SK-N-SH treated with all-trans-retinoic acid at 6 μM for 48 hours (cell line): ENCODE measurements around the gene TGOLN2.
A peak's percentile ranks its signal among the peaks of the same experiment; 100 is the strongest.

Experiments used
- ATAC-seq: fragments of 200-7000 bp; cut with Tn5 transposase; 3 replicates; pipeline ENCODE4 v1.9.1; 2020; ENCODE audit warnings: mild to moderate bottlenecking, moderate library complexity
- BACH2 ChIP-seq: fragments of 250-450 bp; sonication (Bioruptor Pico); IDR thresholded peaks from 2 replicates; pipeline ENCODE4 v1.9.0; 2021; ENCODE audit warnings: mild to moderate bottlenecking, borderline replicate concordance
- CREB5 ChIP-seq: fragments of 250-450 bp; sonication (Bioruptor Pico); IDR thresholded peaks from 2 replicates; pipeline ENCODE4 v1.5.1; 2020; ENCODE audit warnings: low read depth, mild to moderate bottlenecking, moderate library complexity
- CSDC2 ChIP-seq: fragments of 250-450 bp; sonication (Bioruptor Pico); IDR thresholded peaks from 2 replicates; pipeline ENCODE4 v1.5.0; 2020; ENCODE audit warnings: mild to moderate bottlenecking, moderate library complexity
- CSRNP3 ChIP-seq: fragments of 250-450 bp; sonication (Bioruptor Pico); IDR thresholded peaks from 2 replicates; pipeline ENCODE4 v1.5.1; 2021; ENCODE audit warnings: mild to moderate bottlenecking, moderate library complexity
- ESRRG ChIP-seq: fragments of 250-450 bp; sonication (Bioruptor Pico); IDR thresholded peaks from 2 replicates; pipeline ENCODE4 v1.6.1; 2021; ENCODE audit warnings: mild to moderate bottlenecking
- GLIS3 ChIP-seq: fragments of 250-450 bp; sonication (Bioruptor Pico); IDR thresholded peaks from 2 replicates; pipeline ENCODE4 v1.5.0; 2020; ENCODE audit warnings: mild to moderate bottlenecking, moderate library complexity
- ISL1 ChIP-seq: fragments of 250-450 bp; sonication (Bioruptor Pico); IDR thresholded peaks from 2 replicates; pipeline ENCODE4 v2.1.2; 2022; ENCODE audit warnings: mild to moderate bottlenecking, moderate library complexity
- OSR1 ChIP-seq: fragments of 250-450 bp; sonication (Bioruptor Pico); IDR thresholded peaks from 2 replicates; pipeline ENCODE4 v1.8.0; 2022; ENCODE audit warnings: moderate library complexity, mild to moderate bottlenecking, inconsistent platforms
- PATZ1 ChIP-seq: fragments of 250-450 bp; sonication (Bioruptor Pico); IDR thresholded peaks from 2 replicates; pipeline ENCODE4 v1.8.0; 2020; ENCODE audit warnings: mild to moderate bottlenecking, moderate library complexity, borderline replicate concordance
- POU6F1 ChIP-seq: fragments of 250-450 bp; sonication (Bioruptor Pico); IDR thresholded peaks from 2 replicates; pipeline ENCODE4 v1.8.0; 2021; ENCODE audit warnings: low read depth, mild to moderate bottlenecking, moderate library complexity, borderline replicate concordance
- PPARA ChIP-seq: fragments of 250-450 bp; sonication (Bioruptor Pico); IDR thresholded peaks from 2 replicates; pipeline ENCODE4 v1.5.0; 2020; ENCODE audit warnings: mild to moderate bottlenecking, borderline replicate concordance
- RARB ChIP-seq: fragments of 250-450 bp; sonication (Bioruptor Pico); IDR thresholded peaks from 2 replicates; pipeline ENCODE4 v1.8.0; 2021; ENCODE audit warnings: mild to moderate bottlenecking, moderate library complexity
- TCF4 ChIP-seq: fragments of 250-450 bp; sonication (Bioruptor Pico); IDR thresholded peaks from 2 replicates; pipeline ENCODE4 v1.8.0; 2021; ENCODE audit warnings: mild to moderate bottlenecking, moderate library complexity, borderline replicate concordance
- TOX ChIP-seq: fragments of 250-450 bp; sonication (Bioruptor Pico); IDR thresholded peaks from 2 replicates; pipeline ENCODE4 v1.8.0; 2021; ENCODE audit warnings: mild to moderate bottlenecking, moderate library complexity, borderline replicate concordance
- ZC3H10 ChIP-seq: fragments of 250-450 bp; sonication (Bioruptor Pico); IDR thresholded peaks from 2 replicates; pipeline ENCODE4 v1.5.1; 2021; ENCODE audit warnings: mild to moderate bottlenecking, moderate library complexity
- ZFP3 ChIP-seq: fragments of 250-450 bp; sonication (Bioruptor Pico); IDR thresholded peaks from 2 replicates; pipeline ENCODE4 v1.5.0; 2020; ENCODE audit warnings: mild to moderate bottlenecking, moderate library complexity
- ZNF70 ChIP-seq: fragments of 450-650 bp; formaldehyde crosslinking; IDR thresholded peaks from 2 replicates; pipeline ENCODE4 v1.5.0; 2020; ENCODE audit warnings: mild to moderate bottlenecking, moderate library complexity
- ZNF8 ChIP-seq: fragments of 450-650 bp; formaldehyde crosslinking; IDR thresholded peaks from 2 replicates; pipeline ENCODE4 v1.5.0; 2020; ENCODE audit warnings: mild to moderate bottlenecking, moderate library complexity

The TGOLN2 gene

GRCh38 chr2:85327822-85328617 is at the start of gene TGOLN2:
Gene TGOLN2, minus strand, starts transcription at chr2:85327989. Its CDS starts 27 bp downstream, at chr2:85327962.
- ATAC-seq: peak; percentile 98
- TF ChIP-seq PATZ1 (CRISPR knock-in tag) (0 out of 2 replicates have a peak, but pooled peaks have one; percentile 42), TCF4 (CRISPR knock-in tag) (no peak)

GRCh38 chr2:85377083-85377482 is 49.3 kb upstream of the TGOLN2 start:
- ATAC-seq: no peak
- TF ChIP-seq PPARA (CRISPR knock-in tag) (no peak), ZFP3 (no peak), ZNF70 (CRISPR knock-in tag) (no peak), GLIS3 (CRISPR knock-in tag) (no peak), CSRNP3 (CRISPR knock-in tag) (no peak), ISL1 (CRISPR knock-in tag) (no peak), ZC3H10 (CRISPR knock-in tag) (no peak), CSDC2 (CRISPR knock-in tag) (no peak), TOX (no peak), ESRRG (no peak), POU6F1 (CRISPR knock-in tag) (no peak), RARB (no peak)

- ATAC-seq: no peak
- TF ChIP-seq ZFP3 (no peak), CREB5 (CRISPR knock-in tag) (no peak), OSR1 (no peak), BACH2 (CRISPR knock-in tag) (no peak), ZNF70 (CRISPR knock-in tag) (no peak), TCF4 (CRISPR knock-in tag) (no peak)
Measured at GRCh38 chr2:85376291-85377065, 48.7 kb upstream of the TGOLN2 start.

GRCh38 chr2:85371045-85371444 is 43.3 kb upstream of the TGOLN2 start:
- no peak for ATAC-seq
- TF ChIP-seq ZNF8 (CRISPR knock-in tag): no peak
- no peak for TF ChIP-seq TCF4 (CRISPR knock-in tag)
- no peak for TF ChIP-seq CREB5 (CRISPR knock-in tag)
- TF ChIP-seq BACH2 (CRISPR knock-in tag): no peak
- TF ChIP-seq CSRNP3 (CRISPR knock-in tag): no peak
- no peak for TF ChIP-seq PATZ1 (CRISPR knock-in tag)
- TF ChIP-seq ISL1 (CRISPR knock-in tag): no peak
- no peak for TF ChIP-seq RARB
- TF ChIP-seq TOX: no peak
- no peak for TF ChIP-seq ZFP3
- no peak for TF ChIP-seq ESRRG
- TF ChIP-seq ZC3H10 (CRISPR knock-in tag): no peak
